Liver (tissue), 2 donors: ENCODE data around the gene WIPF1.

Experiments used
- TF ChIP-seq, protein P1 (sequence below): IDR thresholded peaks from 2 replicates; pipeline ENCODE4 v1.6.1; 2016; ENCODE audit warnings: antibody characterized with exemption
- TF ChIP-seq, protein P2 (sequence below): fragments of 150-350 bp; IDR thresholded peaks from 2 replicates; pipeline ENCODE4 v1.5.1; 2017; ENCODE audit warnings: improper control_type of control experiment, low read depth, low read length; ENCODE audit not compliant: missing input control
- donor health status: healthy.

DNA sequence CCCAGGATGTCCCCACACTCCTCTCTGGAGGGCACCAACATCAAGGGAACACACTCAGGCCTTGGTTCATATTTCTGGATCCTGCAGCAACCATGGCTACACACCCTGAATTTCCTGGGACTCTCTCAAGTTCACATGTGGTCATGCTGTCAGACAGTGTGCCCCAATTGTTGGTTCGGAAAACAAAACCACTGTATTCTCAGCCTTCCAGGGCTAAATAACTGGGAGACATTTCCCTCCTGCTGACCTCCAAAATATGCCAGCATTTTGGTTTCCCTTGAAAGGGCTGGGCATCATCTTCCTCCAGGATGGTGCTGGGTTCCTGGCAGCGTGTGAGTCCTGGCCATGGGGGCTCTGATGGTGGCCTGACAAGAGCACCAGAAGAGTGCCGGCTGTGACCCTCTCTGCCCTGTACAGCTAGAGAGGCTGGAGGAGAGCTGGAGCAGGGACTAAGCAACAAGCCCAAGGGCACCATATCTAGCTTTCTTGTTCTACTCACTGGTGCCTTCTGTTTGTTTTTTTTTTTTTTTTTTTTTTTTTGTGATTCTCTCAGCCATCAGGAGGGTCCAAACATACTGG is 37.5 kb upstream of the WIPF1 start:
- TF ChIP-seq, protein P1, sequence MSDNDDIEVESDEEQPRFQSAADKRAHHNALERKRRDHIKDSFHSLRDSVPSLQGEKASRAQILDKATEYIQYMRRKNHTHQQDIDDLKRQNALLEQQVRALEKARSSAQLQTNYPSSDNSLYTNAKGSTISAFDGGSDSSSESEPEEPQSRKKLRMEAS, result no peak
- TF ChIP-seq, protein P2, sequence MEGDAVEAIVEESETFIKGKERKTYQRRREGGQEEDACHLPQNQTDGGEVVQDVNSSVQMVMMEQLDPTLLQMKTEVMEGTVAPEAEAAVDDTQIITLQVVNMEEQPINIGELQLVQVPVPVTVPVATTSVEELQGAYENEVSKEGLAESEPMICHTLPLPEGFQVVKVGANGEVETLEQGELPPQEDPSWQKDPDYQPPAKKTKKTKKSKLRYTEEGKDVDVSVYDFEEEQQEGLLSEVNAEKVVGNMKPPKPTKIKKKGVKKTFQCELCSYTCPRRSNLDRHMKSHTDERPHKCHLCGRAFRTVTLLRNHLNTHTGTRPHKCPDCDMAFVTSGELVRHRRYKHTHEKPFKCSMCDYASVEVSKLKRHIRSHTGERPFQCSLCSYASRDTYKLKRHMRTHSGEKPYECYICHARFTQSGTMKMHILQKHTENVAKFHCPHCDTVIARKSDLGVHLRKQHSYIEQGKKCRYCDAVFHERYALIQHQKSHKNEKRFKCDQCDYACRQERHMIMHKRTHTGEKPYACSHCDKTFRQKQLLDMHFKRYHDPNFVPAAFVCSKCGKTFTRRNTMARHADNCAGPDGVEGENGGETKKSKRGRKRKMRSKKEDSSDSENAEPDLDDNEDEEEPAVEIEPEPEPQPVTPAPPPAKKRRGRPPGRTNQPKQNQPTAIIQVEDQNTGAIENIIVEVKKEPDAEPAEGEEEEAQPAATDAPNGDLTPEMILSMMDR, result no peak
